Fibroblast of skin of back (primary cell): ENCODE data around the gene RGPD4.
A peak's percentile ranks its signal among the peaks of the same experiment; 100 is the strongest.

Experiments
- DNase-seq: peaks from one replicate; pipeline ENCODE4 v3.0.0-alpha.2; 2013

Gene RGPD4

GRCh38 chr2:107931412-107931811, 104.7 kb downstream of the RGPD4 start:
- peak; percentile 3 for DNase-seq

- DNase-seq: peak; percentile 83
Observed at GRCh38 chr2:107932488-107932887, 105.8 kb downstream of the RGPD4 start.

- DNase-seq: peak; percentile 34
Observed at GRCh38 chr2:107932979-107933378, 106.3 kb downstream of the RGPD4 start.

GRCh38 chr2:107936433-107937359, 110.0 kb downstream of the RGPD4 start:
- peak; percentile 5 for DNase-seq
